Gastrocnemius medialis (tissue), 4 donors: ENCODE measurements around the gene METAP1.
"Not testable (repeated sequence)": the region's sequence is repeated elsewhere in the genome, so short reads cannot be mapped to it uniquely, and the experiment has no call there.

Experiments
- POLR2A ChIP-seq, 2 donors: fragments of 450-650 bp; IDR thresholded peaks; one replicate each; pipeline ENCODE4 v1.6.1; 2017; ENCODE audit warnings: antibody characterized with exemption in 2 of 2, mild to moderate bottlenecking in 2 of 2, moderate library complexity in 2 of 2
- TF ChIP-seq, protein P1 (sequence below), 5 experiments: fragments of 450-650 bp in 3 of 5; fragments of 200-600 bp in 2 of 5; sonication (generic) in 2 of 5; IDR thresholded peaks in 4 of 5; conservative IDR thresholded peaks in 1 of 5; 1 replicate in 4 of 5; 2 replicates in 1 of 5; pipeline ENCODE4 v1.5.1; 2016 to 2019; ENCODE audit warnings: antibody characterized with exemption in 5 of 5, mild to moderate bottlenecking in 3 of 5, moderate library complexity in 3 of 5

DNA sequence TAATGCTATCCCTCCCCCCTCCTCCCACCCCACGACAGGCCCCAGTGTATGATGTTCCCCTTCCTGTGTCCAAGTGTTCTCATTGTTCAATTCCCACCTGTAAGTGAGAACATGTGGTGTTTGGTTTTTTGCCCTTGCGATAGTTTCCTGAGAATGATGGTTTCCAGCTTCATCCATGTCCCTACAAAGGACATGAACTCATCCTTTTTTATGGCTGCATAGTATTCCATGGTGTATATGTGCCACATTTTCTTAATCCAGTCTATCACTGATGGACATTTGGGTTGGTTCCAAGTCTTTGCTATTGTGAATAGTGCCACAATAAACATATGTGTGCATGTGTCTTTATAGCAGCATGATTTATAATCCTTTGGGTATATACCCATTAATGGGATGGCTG lies 70.0 kb downstream of the METAP1 start:
- TF ChIP-seq, protein P1, sequence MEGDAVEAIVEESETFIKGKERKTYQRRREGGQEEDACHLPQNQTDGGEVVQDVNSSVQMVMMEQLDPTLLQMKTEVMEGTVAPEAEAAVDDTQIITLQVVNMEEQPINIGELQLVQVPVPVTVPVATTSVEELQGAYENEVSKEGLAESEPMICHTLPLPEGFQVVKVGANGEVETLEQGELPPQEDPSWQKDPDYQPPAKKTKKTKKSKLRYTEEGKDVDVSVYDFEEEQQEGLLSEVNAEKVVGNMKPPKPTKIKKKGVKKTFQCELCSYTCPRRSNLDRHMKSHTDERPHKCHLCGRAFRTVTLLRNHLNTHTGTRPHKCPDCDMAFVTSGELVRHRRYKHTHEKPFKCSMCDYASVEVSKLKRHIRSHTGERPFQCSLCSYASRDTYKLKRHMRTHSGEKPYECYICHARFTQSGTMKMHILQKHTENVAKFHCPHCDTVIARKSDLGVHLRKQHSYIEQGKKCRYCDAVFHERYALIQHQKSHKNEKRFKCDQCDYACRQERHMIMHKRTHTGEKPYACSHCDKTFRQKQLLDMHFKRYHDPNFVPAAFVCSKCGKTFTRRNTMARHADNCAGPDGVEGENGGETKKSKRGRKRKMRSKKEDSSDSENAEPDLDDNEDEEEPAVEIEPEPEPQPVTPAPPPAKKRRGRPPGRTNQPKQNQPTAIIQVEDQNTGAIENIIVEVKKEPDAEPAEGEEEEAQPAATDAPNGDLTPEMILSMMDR (IDR thresholded peaks at IDR 0.05 in 4 of 5, conservative IDR thresholded peaks at IDR 0.05 in 1 of 5), result not testable (repeated sequence)
- TF ChIP-seq POLR2A (IDR thresholded peaks at IDR 0.05), result not testable (repeated sequence)
